ENCODE results near the gene RNF128.

GRCh38 chrX:106706466-106706865 lies 20.0 kb upstream of the RNF128 start:
- TF ChIP-seq POLR2A (IDR thresholded peaks at IDR 0.05): no peak
- no peak for TF ChIP-seq POLR2AphosphoS5 (IDR thresholded peaks at IDR 0.05)
- no peak for TF ChIP-seq EP300 (IDR thresholded peaks at IDR 0.05)

Data from suprapubic skin (tissue), 4 donors.